SU-DHL-6 (cell line): ENCODE data around the gene NXT1.

Experiments used
- H2AFZ ChIP-seq: fragments of 200-600 bp; sonication (generic); 2 replicates; pipeline ENCODE4 v1.6.1; 2014; ENCODE audit warnings: low read depth, mild to moderate bottlenecking, moderate library complexity, mixed read lengths, antibody characterized with exemption, low read length; ENCODE audit not compliant: severe bottlenecking
- H3F3A ChIP-seq: fragments of 200-600 bp; shearing (Covaris generic); 2 replicates; pipeline ENCODE4 v1.6.0; 2016; ENCODE audit warnings: antibody characterized with exemption, mild to moderate bottlenecking; ENCODE audit not compliant: insufficient read depth
- H3K27ac ChIP-seq: fragments of 200-600 bp; sonication (generic); 2 replicates; pipeline ENCODE4 v1.5.1; 2016; ENCODE audit warnings: low read depth, mild to moderate bottlenecking, low read length, moderate library complexity, mixed read lengths
- H3K27me3 ChIP-seq: fragments of 200-600 bp; sonication (generic), shearing (Covaris generic); 2 replicates; pipeline ENCODE4 v1.6.0; 2014; ENCODE audit warnings: mild to moderate bottlenecking, low read length
- H3K36me3 ChIP-seq: fragments of 200-600 bp; sonication (generic); 2 replicates; pipeline ENCODE4 v1.6.1; 2014; ENCODE audit warnings: mild to moderate bottlenecking, low read length, mixed read lengths
- H3K4me2 ChIP-seq: fragments of 300-600, 200-600 bp; shearing (Covaris generic), sonication (generic); 2 replicates; pipeline ENCODE4 v1.6.0; 2014; ENCODE audit warnings: low read length, low read depth, mild to moderate bottlenecking; ENCODE audit not compliant: poor library complexity, severe bottlenecking
- H3K4me3 ChIP-seq: fragments of 200-600 bp; sonication (generic); 2 replicates; pipeline ENCODE4 v1.5.1; 2014; ENCODE audit warnings: antibody characterized with exemption, low read length, mild to moderate bottlenecking, mixed read lengths; ENCODE audit not compliant: insufficient read depth, poor library complexity, severe bottlenecking
- H3K79me2 ChIP-seq: fragments of 200-600 bp; sonication (generic); 2 replicates; pipeline ENCODE4 v1.6.1; 2014; ENCODE audit warnings: mild to moderate bottlenecking, low read length, moderate library complexity; ENCODE audit not compliant: insufficient read depth
- H3K9ac ChIP-seq: fragments of 200-600 bp; sonication (generic); 2 replicates; pipeline ENCODE4 v1.7.0; 2014; ENCODE audit warnings: mild to moderate bottlenecking, low read length
- H3K9me2 ChIP-seq: fragments of 200-600 bp; sonication (generic); replicated peaks from 2 replicates; pipeline ENCODE4 v1.6.1; 2014; ENCODE audit warnings: low read length; ENCODE audit not compliant: insufficient read depth
- H3K9me3 ChIP-seq: fragments of 200-600 bp; sonication (generic); 2 replicates; pipeline ENCODE4 v1.6.1; 2014; ENCODE audit warnings: low read length, mixed read lengths; ENCODE audit not compliant: insufficient read depth
- H4K20me1 ChIP-seq: fragments of 200-600 bp; sonication (generic); 2 replicates; pipeline ENCODE4 v1.6.1; 2014; ENCODE audit warnings: low read depth, mild to moderate bottlenecking, antibody characterized with exemption, low read length, moderate library complexity, mixed read lengths
- CTCF ChIP-seq: fragments of 200-600 bp; sonication (generic); IDR thresholded peaks from one replicate; pipeline ENCODE4 v1.5.1; 2017; ENCODE audit warnings: antibody characterized with exemption, mild to moderate bottlenecking, low read length, moderate library complexity; ENCODE audit not compliant: insufficient read depth, poor library complexity, severe bottlenecking
- EZH2phosphoT487 ChIP-seq: fragments of 200-600 bp; sonication (generic), shearing (Covaris generic); conservative IDR thresholded peaks from 2 replicates; pipeline ENCODE4 v1.6.1; 2018; ENCODE audit warnings: mild to moderate bottlenecking, antibody characterized with exemption, low read length, moderate library complexity, mixed read lengths

The NXT1 gene

DNA sequence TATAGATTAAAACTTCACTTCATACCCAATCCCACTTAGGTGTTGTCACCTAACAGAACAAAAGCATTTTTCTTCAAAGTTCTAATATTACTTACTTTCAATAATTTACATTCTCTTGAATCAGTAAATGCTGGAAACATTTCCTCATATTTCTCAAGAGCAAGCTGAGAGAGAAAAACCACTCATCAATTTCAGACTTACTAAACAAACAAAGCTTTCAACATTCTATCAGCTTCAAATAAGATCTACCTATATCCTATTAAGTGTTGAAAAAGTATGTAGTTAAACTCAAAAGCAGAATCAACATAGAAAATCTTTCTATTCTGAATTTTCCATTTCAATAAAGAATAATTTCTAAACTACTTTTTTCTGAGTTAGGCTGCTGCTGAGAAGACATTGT is 29.2 kb downstream of the NXT1 start:
- no peaks in the 10 kb centered on the region for H4K20me1 ChIP-seq
- H3K9me3 ChIP-seq: no peaks in the 10 kb centered on the region
- peaks cover 33% of the 10 kb centered on the region; the same call in 1 of the 2 replicates for H3K36me3 ChIP-seq
- H3K9me2 ChIP-seq: no peaks in the 10 kb centered on the region
- H3K4me3 ChIP-seq: no peak overlapping the region
- H3K27ac ChIP-seq: no peak overlapping the region
- no peaks in the 10 kb centered on the region for H3K27me3 ChIP-seq
- H3K4me2 ChIP-seq: no peak overlapping the region
- no peak overlapping the region for H3K9ac ChIP-seq
- TF ChIP-seq CTCF: no peak
- TF ChIP-seq EZH2phosphoT487: no peak
- H3K79me2 ChIP-seq: no peaks in the 10 kb centered on the region
- H3F3A ChIP-seq: peaks cover 5% of the 10 kb centered on the region; the same call in 1 of the 2 replicates
- H2AFZ ChIP-seq: no peak overlapping the region

DNA sequence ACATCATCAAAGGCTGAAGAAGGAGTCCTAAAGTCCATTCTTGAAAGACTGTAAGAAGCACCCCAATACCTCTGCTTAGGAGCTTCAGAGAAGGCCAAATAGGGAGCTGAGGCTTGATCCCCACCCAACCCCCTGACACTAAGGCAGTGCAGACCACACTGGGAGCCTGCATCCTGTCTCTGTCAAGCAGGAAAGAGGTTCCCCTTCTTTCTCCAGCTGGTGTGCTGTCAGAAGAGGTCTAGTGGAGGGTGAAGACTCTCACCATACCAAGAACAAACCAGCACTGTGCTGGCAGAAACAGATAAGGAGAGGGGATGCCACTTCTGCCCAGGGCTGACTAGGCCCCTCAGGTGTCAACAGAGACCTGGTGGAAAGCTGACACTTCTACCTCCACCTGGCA is 31.3 kb downstream of the NXT1 start:
- no peaks in the 10 kb centered on the region; the same call in 1 of the 2 replicates for H3F3A ChIP-seq
- no peaks in the 10 kb centered on the region for H4K20me1 ChIP-seq
- H2AFZ ChIP-seq: no peak overlapping the region
- H3K79me2 ChIP-seq: no peaks in the 10 kb centered on the region
- H3K9me3 ChIP-seq: no peaks in the 10 kb centered on the region
- no peak overlapping the region for H3K27ac ChIP-seq
- no peak overlapping the region for H3K9ac ChIP-seq
- peaks cover 26% of the 10 kb centered on the region; the same call in 1 of the 2 replicates for H3K36me3 ChIP-seq
- H3K9me2 ChIP-seq: no peaks in the 10 kb centered on the region
- no peaks in the 10 kb centered on the region for H3K27me3 ChIP-seq
- no peak overlapping the region for H3K4me3 ChIP-seq
- TF ChIP-seq EZH2phosphoT487: no peak
- H3K4me2 ChIP-seq: no peak overlapping the region

GRCh38 chr20:23386304-23387117 is 35.9 kb downstream of the NXT1 start:
- Histone ChIP-seq H3K4me2 (no peak overlapping the region), H3K27me3 (no peaks in the 10 kb centered on the region), H3F3A (peaks cover 2% of the 10 kb centered on the region; the same call in 1 of the 2 replicates), H3K9ac (no peak overlapping the region), H3K9me2 (no peaks in the 10 kb centered on the region), H3K4me3 (no peak overlapping the region), H2AFZ (no peak overlapping the region), H3K79me2 (no peaks in the 10 kb centered on the region), H3K27ac (no peak overlapping the region), H3K9me3 (no peaks in the 10 kb centered on the region), H4K20me1 (no peaks in the 10 kb centered on the region), H3K36me3 (peaks cover 11% of the 10 kb centered on the region; the same call in 1 of the 2 replicates)
- TF ChIP-seq CTCF: no peak
- TF ChIP-seq EZH2phosphoT487: no peak

DNA sequence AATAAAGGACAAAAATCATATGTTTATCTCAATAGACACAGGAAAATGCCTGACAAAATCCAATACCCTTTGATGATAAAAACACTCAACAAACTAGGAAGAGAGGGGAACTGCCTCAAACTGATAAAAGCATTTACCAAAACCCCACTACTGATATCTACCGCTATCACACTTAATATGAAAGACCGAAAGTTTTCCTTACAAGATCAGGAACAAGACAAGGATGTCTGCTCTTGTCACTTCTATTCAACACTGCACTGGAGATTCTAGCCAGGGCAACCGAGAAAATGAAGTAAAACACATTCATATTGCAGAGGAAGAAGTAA is 36.5 kb downstream of the NXT1 start:
- H3F3A ChIP-seq: peaks cover 6% of the 10 kb centered on the region; the same call in 1 of the 2 replicates
- H3K27ac ChIP-seq: no peak overlapping the region
- no peak overlapping the region for H3K4me2 ChIP-seq
- H3K9me3 ChIP-seq: no peaks in the 10 kb centered on the region
- no peaks in the 10 kb centered on the region for H3K79me2 ChIP-seq
- no peak overlapping the region for H2AFZ ChIP-seq
- H4K20me1 ChIP-seq: no peaks in the 10 kb centered on the region
- no peaks in the 10 kb centered on the region for H3K27me3 ChIP-seq
- H3K9me2 ChIP-seq: no peaks in the 10 kb centered on the region
- no peak overlapping the region for H3K9ac ChIP-seq
- no peak overlapping the region for H3K4me3 ChIP-seq
- H3K36me3 ChIP-seq: peaks cover 11% of the 10 kb centered on the region; the same call in 1 of the 2 replicates
- TF ChIP-seq CTCF (no peak), EZH2phosphoT487 (no peak)
